ENCODE results near the gene BORA. TPM values are rescaled to one million over a fixed set of nuclear protein-coding genes. Genes with fewer than 3 reads are reported as not detected.

Gene BORA
- total RNA-seq, 1 experiment from 2014 or later = 8.0 TPM

GRCh38 chr13:72740015-72740414 lies 12.3 kb downstream of the BORA start:
- H3K9me3 ChIP-seq (ENCODE audit: control insufficient read depth, insufficient read depth, low read depth, low read length) = no peaks in the 10 kb centered on the region
- H3K27ac ChIP-seq (ENCODE audit: low read length) = no peak overlapping the region
- peaks cover 18% of the 10 kb centered on the region for H3K36me3 ChIP-seq (ENCODE audit: control insufficient read depth, insufficient read depth, low read length)
- ChIA-PET POLR2A (no interaction called here), CTCF (no interaction called here)
- H3K4me1 ChIP-seq (ENCODE audit: control insufficient read depth, insufficient read depth, low read length) = no peaks in the 10 kb centered on the region
- in situ Hi-C loops (cut with HindIII; ENCODE audit: low pct_unique_long_range_greater_than_20kb, low sequenced_read_pairs) = no loop called here
- TF ChIP-seq REST (IDR thresholded peaks at IDR 0.05; ENCODE audit: insufficient read depth in 1 of 2, low read depth in 2 of 2, low read length in 1 of 2) = no peak
- no peak for TF ChIP-seq CTCF (IDR thresholded peaks at IDR 0.05)
- no peak for TF ChIP-seq SIN3A (IDR thresholded peaks at IDR 0.05; ENCODE audit: borderline replicate concordance, insufficient read depth, low read depth, low read length)
- TF ChIP-seq TCF7L2 (IDR thresholded peaks at IDR 0.05; ENCODE audit: low read depth, low read length) = no peak
- TF ChIP-seq POLR2AphosphoS5 (IDR thresholded peaks at IDR 0.05; ENCODE audit: low read depth, low read length) = no peak
- DNase-seq (ENCODE audit: low read depth, low spot score) (no peak), ATAC-seq (no peak)
- no peaks in the 10 kb centered on the region for H3K27me3 ChIP-seq (ENCODE audit: control insufficient read depth, insufficient read depth, low read length)
- H3K4me3 ChIP-seq (ENCODE audit: low read depth in 2 of 2, low read length in 2 of 2) = no peak overlapping the region
- BruUV-seq (replicated peaks) = no TSS peak
- intact Hi-C loops (cut with micrococcal nuclease; ENCODE audit: unreplicated experiment) = no loop called here

- ChIA-PET CTCF (no interaction called here), POLR2A (no interaction called here)
- TF ChIP-seq SIN3A (IDR thresholded peaks at IDR 0.05; ENCODE audit: borderline replicate concordance, insufficient read depth, low read depth, low read length) = no peak
- no peak for TF ChIP-seq REST (IDR thresholded peaks at IDR 0.05; ENCODE audit: insufficient read depth in 1 of 2, low read depth in 2 of 2, low read length in 1 of 2)
- no peak for TF ChIP-seq POLR2AphosphoS5 (IDR thresholded peaks at IDR 0.05; ENCODE audit: low read depth, low read length)
- no peak for TF ChIP-seq TCF7L2 (IDR thresholded peaks at IDR 0.05; ENCODE audit: low read depth, low read length)
- no peak for TF ChIP-seq CTCF (IDR thresholded peaks at IDR 0.05)
- H3K27ac ChIP-seq (ENCODE audit: low read length) = no peak overlapping the region
- in situ Hi-C loops (cut with HindIII; ENCODE audit: low pct_unique_long_range_greater_than_20kb, low sequenced_read_pairs) = no loop called here
- H3K27me3 ChIP-seq (ENCODE audit: control insufficient read depth, insufficient read depth, low read length) = no peaks in the 10 kb centered on the region
- ATAC-seq (no peak), DNase-seq (ENCODE audit: low read depth, low spot score) (no peak)
- intact Hi-C loops (cut with micrococcal nuclease; ENCODE audit: unreplicated experiment) = no loop called here
- no peaks in the 10 kb centered on the region for H3K9me3 ChIP-seq (ENCODE audit: control insufficient read depth, insufficient read depth, low read depth, low read length)
- no peaks in the 10 kb centered on the region for H3K4me1 ChIP-seq (ENCODE audit: control insufficient read depth, insufficient read depth, low read length)
- BruUV-seq (replicated peaks) = no TSS peak
- peaks cover 28% of the 10 kb centered on the region for H3K36me3 ChIP-seq (ENCODE audit: control insufficient read depth, insufficient read depth, low read length)
- no peak overlapping the region for H3K4me3 ChIP-seq (ENCODE audit: low read depth in 2 of 2, low read length in 2 of 2)
Measured at GRCh38 chr13:72745260-72745659, 17.5 kb downstream of the BORA start.

Data from Panc1 (cell line).